IMR-90 (cell line): Measurements from ENCODE around the gene AGBL1. TPM values are rescaled to one million over a fixed set of nuclear protein-coding genes. Genes with fewer than 3 reads are reported as not detected.

Experiments
- ATAC-seq: fragments of 200-7000 bp; cut with Tn5 transposase; 2 replicates; pipeline ENCODE4 v1.9.1; 2020; ENCODE audit warnings: low read depth, mild to moderate bottlenecking, moderate library complexity
- BruUV-seq: library from RNA; stranded (reverse); fragments of 400-500 nt; replicated peaks from 2 replicates; lab custom pipeline; 2021; lab: Mats Ljungman, UMichigan
- CTCF ChIA-PET: fragments of 300-600 bp; formaldehyde crosslinking; extraction: SDS; loops from one replicate; lab custom pipeline; 2021; ENCODE audit warnings: antibody characterized with exemption; lab: Yijun Ruan, JAX
- POLR2A ChIA-PET: fragments of 300-600 bp; sonication (Branson Sonifier 250); formaldehyde crosslinking; loops from one replicate; lab custom pipeline; 2022; ENCODE audit warnings: antibody characterized with exemption; ENCODE audit not compliant: unreplicated experiment; lab: Charles Lee
- DNase-seq: peaks from one replicate; pipeline ENCODE4 v3.0.0; 2013
- H2AFZ ChIP-seq: replicated peaks from 2 replicates; pipeline ENCODE3; 2013; ENCODE audit warnings: low read length, mild to moderate bottlenecking; ENCODE audit not compliant: poor library complexity
- H2AK5ac ChIP-seq: 2 replicates; pipeline ENCODE4 v1.6.1; 2013; ENCODE audit warnings: low read depth, low read length, inconsistent platforms
- H2AK9ac ChIP-seq: replicated peaks from 2 replicates; pipeline ENCODE3; 2013; ENCODE audit warnings: mild to moderate bottlenecking, low read depth, low read length, moderate library complexity; ENCODE audit not compliant: poor library complexity
- H2BK120ac ChIP-seq: 2 replicates; pipeline ENCODE4 v1.6.1; 2013; ENCODE audit warnings: low read depth, low read length, inconsistent platforms
- H2BK15ac ChIP-seq: 3 replicates; pipeline ENCODE4 v1.6.1; 2013; ENCODE audit warnings: low read depth, low read length, inconsistent platforms
- H2BK20ac ChIP-seq: 2 replicates; pipeline ENCODE4 v1.6.1; 2013; ENCODE audit warnings: low read depth, mild to moderate bottlenecking, inconsistent platforms, low read length, moderate library complexity
- H2BK5ac ChIP-seq: 2 replicates; pipeline ENCODE4 v1.6.1; 2013; ENCODE audit warnings: mild to moderate bottlenecking, low read depth, low read length, inconsistent platforms; ENCODE audit not compliant: poor library complexity, severe bottlenecking
- H3K14ac ChIP-seq: replicated peaks from 2 replicates; pipeline ENCODE4 v1.6.1; 2013; ENCODE audit warnings: low read depth, low read length, inconsistent platforms
- H3K18ac ChIP-seq: 2 replicates; pipeline ENCODE4 v1.6.1; 2013; ENCODE audit warnings: low read depth, low read length, control low read depth
- H3K23ac ChIP-seq: 2 replicates; pipeline ENCODE4 v1.6.1; 2013; ENCODE audit warnings: low read depth, low read length, inconsistent platforms
- H3K27ac ChIP-seq: 2 replicates; pipeline ENCODE4 v1.5.1; 2013; ENCODE audit warnings: mild to moderate bottlenecking, control low read depth, low read length; ENCODE audit not compliant: insufficient read depth
- H3K27me3 ChIP-seq: 2 replicates; pipeline ENCODE4 v1.6.1; 2013; ENCODE audit warnings: low read length; ENCODE audit not compliant: control insufficient read depth, insufficient read depth
- H3K36me3 ChIP-seq: 2 replicates; pipeline ENCODE4 v1.6.1; 2013; ENCODE audit warnings: low read length, mixed read lengths; ENCODE audit not compliant: control insufficient read depth, insufficient read depth
- H3K4ac ChIP-seq: 2 replicates; pipeline ENCODE4 v1.6.1; 2013; ENCODE audit warnings: low read depth, low read length, inconsistent platforms
- H3K4me1 ChIP-seq: 2 replicates; pipeline ENCODE4 v1.6.1; 2013; ENCODE audit warnings: low read length, mixed read lengths; ENCODE audit not compliant: control insufficient read depth, insufficient read depth
- H3K4me2 ChIP-seq: 2 replicates; pipeline ENCODE4 v1.6.1; 2013; ENCODE audit warnings: low read depth, mild to moderate bottlenecking, control low read depth, low read length, moderate library complexity
- H3K4me3 ChIP-seq: 2 replicates; pipeline ENCODE4 v1.5.1; 2013; ENCODE audit warnings: low read depth, mild to moderate bottlenecking, control low read depth, low read length, moderate library complexity; ENCODE audit not compliant: insufficient read depth
- H3K56ac ChIP-seq: 2 replicates; pipeline ENCODE4 v1.6.1; 2013; ENCODE audit warnings: low read length, inconsistent platforms; ENCODE audit not compliant: insufficient read depth; ENCODE audit errors: extremely low read depth
- H3K79me1 ChIP-seq, 2 experiments: 2 replicates each; pipeline ENCODE4 v1.6.1; 2013; ENCODE audit warnings: low read length in 2 of 2, inconsistent platforms in 1 of 2, low read depth in 1 of 2
- H3K9ac ChIP-seq: 2 replicates; pipeline ENCODE4 v1.6.1; 2013; ENCODE audit warnings: low read depth, low read length, control low read depth
- H3K9me1 ChIP-seq: 2 replicates; pipeline ENCODE4 v1.6.1; 2013; ENCODE audit warnings: low read length, inconsistent platforms; ENCODE audit not compliant: insufficient read depth
- H3K9me3 ChIP-seq: 2 replicates; pipeline ENCODE4 v1.6.1; 2013; ENCODE audit warnings: low read length; ENCODE audit not compliant: control insufficient read depth, insufficient read depth
- H4K20me1 ChIP-seq: 2 replicates; pipeline ENCODE4 v1.6.1; 2013; ENCODE audit warnings: low read length, inconsistent platforms; ENCODE audit not compliant: insufficient read depth
- H4K5ac ChIP-seq: 2 replicates; pipeline ENCODE4 v1.6.1; 2013; ENCODE audit warnings: mild to moderate bottlenecking, low read depth, low read length, control low read depth
- H4K8ac ChIP-seq, 2 experiments: 2 replicates each; pipeline ENCODE4 v1.6.1; 2013; ENCODE audit warnings: low read depth in 2 of 2, low read length in 2 of 2, control low read depth in 1 of 2, inconsistent platforms in 1 of 2
- H4K91ac ChIP-seq: 2 replicates; pipeline ENCODE4 v1.6.1; 2013; ENCODE audit warnings: low read depth, low read length, inconsistent platforms; ENCODE audit not compliant: insufficient read depth
- CTCF ChIP-seq: conservative IDR thresholded peaks from 2 replicates; pipeline ENCODE4 v1.5.1; 2012; ENCODE audit warnings: mild to moderate bottlenecking, low read depth, low read length, improper control_type of control experiment
- ELK1 ChIP-seq: fragments of 150-350 bp; IDR thresholded peaks from 2 replicates; pipeline ENCODE4 v1.6.1; 2016; ENCODE audit warnings: low read depth, mild to moderate bottlenecking, low read length, moderate library complexity, borderline replicate concordance
- FOS ChIP-seq: fragments of 150-350 bp; IDR thresholded peaks from 2 replicates; pipeline ENCODE4 v1.6.1; 2016; ENCODE audit warnings: low read depth, low read length
- MAFK ChIP-seq: IDR thresholded peaks from 2 replicates; pipeline ENCODE4 v1.6.1; 2012; ENCODE audit warnings: low read depth, low read length, improper control_type of control experiment
- MAZ ChIP-seq: IDR thresholded peaks from 2 replicates; pipeline ENCODE4 v1.6.1; 2012; ENCODE audit warnings: low read depth, mild to moderate bottlenecking, low read length, improper control_type of control experiment, moderate library complexity, borderline replicate concordance
- MXI1 ChIP-seq: IDR thresholded peaks from 2 replicates; pipeline ENCODE4 v1.6.1; 2012; ENCODE audit warnings: low read depth, mild to moderate bottlenecking, low read length, moderate library complexity, borderline replicate concordance
- NFE2L2 ChIP-seq: fragments of 150-350 bp; IDR thresholded peaks from 2 replicates; pipeline ENCODE4 v1.6.1; 2016; ENCODE audit warnings: low read depth, mild to moderate bottlenecking, low read length
- POLR2A ChIP-seq: IDR thresholded peaks from 2 replicates; pipeline ENCODE4 v1.6.1; 2012; ENCODE audit warnings: mild to moderate bottlenecking, low read depth, low read length
- RAD21 ChIP-seq: IDR thresholded peaks from 2 replicates; pipeline ENCODE4 v1.6.1; 2012; ENCODE audit warnings: low read length, improper control_type of control experiment
- WGBS, 2 experiments: methylation state at CpG; one replicate each; pipeline versions ENCODE4 v1.1.5 to v1.1.7; 2013; ENCODE audit warnings: missing lambda C conversion rate in 2 of 2; ENCODE audit not compliant: insufficient read length in 1 of 2; ENCODE audit errors: extremely low coverage in 2 of 2; 5-methylcytosine and 5-hydroxymethylcytosine counted together
- dilution Hi-C: fragments of 300-500 bp; cut with HindIII; formaldehyde crosslinking; loops from one replicate; pipeline ENCODE4 v1.14.3; 2018; ENCODE audit warnings: low sequenced_read_pairs; ENCODE audit not compliant: unreplicated experiment
- in situ Hi-C: fragments of 300-500 bp; cut with MboI; formaldehyde crosslinking; loops from 3 replicates; pipeline ENCODE4 v1.14.3; 2019; ENCODE audit warnings: low sequenced_read_pairs, inconsistent platforms, mixed read lengths
- intact Hi-C: fragments of 100-400 bp; cut with micrococcal nuclease; formaldehyde crosslinking; loops from 2 replicates; pipeline ENCODE4 v1.10.0; 2022
- polyA plus RNA-seq, 3 experiments: library from polyadenylated mRNA; depleted of rRNA; stranded (reverse); fragments of >200 nt; gene quantifications; 2 replicates each; pipeline ENCODE4 v1.2.3, GENCODE V29; 2012; ENCODE audit warnings: low replicate concordance in 1 of 3
- total RNA-seq: library from RNA; depleted of rRNA; stranded (reverse); fragments of >200 nt; gene quantifications from 2 replicates; pipeline ENCODE4 v1.2.3, GENCODE V29; 2012

AGBL1 gene
- total and polyA plus RNA-seq, 2 of the 4 experiments (the other 2 are of a cell fraction): not detected

GRCh38 chr15:86839502-86839901, 759.8 kb downstream of the AGBL1 start:
- Histone ChIP-seq H3K4me3 (no peak overlapping the region), H3K36me3 (no peaks in the 10 kb centered on the region), H4K20me1 (no peaks in the 10 kb centered on the region), H2AK5ac (no peak overlapping the region), H3K23ac (no peak overlapping the region), H3K27me3 (no peaks in the 10 kb centered on the region), H3K79me1 (no peaks in the 10 kb centered on the region), H3K4me2 (no peak overlapping the region), H3K18ac (no peak overlapping the region), H4K5ac (no peak overlapping the region), H3K4ac (no peak overlapping the region), H2AFZ (no peak overlapping the region), H4K91ac (no peak overlapping the region), H2AK9ac (no peak overlapping the region), H3K9me3 (peaks cover 7% of the 10 kb centered on the region), H4K8ac (no peak overlapping the region), H3K56ac (no peak overlapping the region), H2BK120ac (no peak overlapping the region), H2BK15ac (no peak overlapping the region), H2BK5ac (no peak overlapping the region), H3K14ac (no peak overlapping the region), H3K9me1 (no peaks in the 10 kb centered on the region), H3K9ac (no peak overlapping the region), H3K4me1 (no peaks in the 10 kb centered on the region), H2BK20ac (no peak overlapping the region), H3K27ac (no peak overlapping the region)
- intact Hi-C loops: no loop called here
- TF ChIP-seq ELK1 (no peak), RAD21 (no peak), POLR2A (no peak), MAFK (no peak), FOS (no peak), MAZ (no peak), MXI1 (no peak), CTCF (no peak), NFE2L2 (no peak)
- dilution Hi-C loops: no loop called here
- in situ Hi-C loops: no loop called here
- WGBS, 2 experiments: no CpG with 5 or more reads among the region's 3 CpGs
- ATAC-seq: no peak
- ChIA-PET POLR2A (no interaction called here), CTCF (no interaction called here)
- no TSS peak for BruUV-seq
- no peak for DNase-seq
